Measurements from ENCODE around the gene TMEM212. TPM values are rescaled to one million over a fixed set of nuclear protein-coding genes. Genes with fewer than 3 reads are reported as not detected.

The TMEM212 gene
- total RNA-seq, 6 experiments from 2014 or later, result not detected

- WGBS (ENCODE audit: insufficient coverage, low coverage, low lambda C conversion rate, missing lambda C conversion rate), result 16% methylated on average over 3 of the region's 3 CpGs
- Histone ChIP-seq H3K4me1 (peaks cover 0 to 59% (median 25%) of the 10 kb centered on the region in 4 donors), H3K4me3 (no peak overlapping the region), H3K36me3 (no peaks in the 10 kb centered on the region), H3K27me3 (no peaks in the 10 kb centered on the region), H3K27ac (peak overlapping the region; percentile 33 to 80 (median 64)), H3K9me3 (no peaks in the 10 kb centered on the region)
- TF ChIP-seq CTCF (IDR thresholded peaks at IDR 0.05) (peak; percentile 28 to 41 (median 37)), POLR2A (IDR thresholded peaks at IDR 0.05) (no peak)
- peak; percentile 39 to 62 (median 56) for ATAC-seq
- intact Hi-C loops (cut with DNase I), result no loop called here
- no peak for DNase-seq
Measured at GRCh38 chr3:171833789-171834460, 9.2 kb upstream of the TMEM212 start.

- TF ChIP-seq CTCF (IDR thresholded peaks at IDR 0.05) (no peak), POLR2A (IDR thresholded peaks at IDR 0.05) (no peak)
- intact Hi-C loops (cut with DNase I), result no loop called here
Measured at GRCh38 chr3:171834461-171834801, 8.7 kb upstream of the TMEM212 start.

GRCh38 chr3:171835116-171835515 is 8.0 kb upstream of the TMEM212 start:
- Histone ChIP-seq H3K4me1 (peaks cover 0 to 59% (median 22%) of the 10 kb centered on the region in 4 donors), H3K4me3 (no peak overlapping the region), H3K27ac (peak overlapping the region; percentile 33 to 80 (median 64)), H3K27me3 (no peaks in the 10 kb centered on the region), H3K9me3 (no peaks in the 10 kb centered on the region), H3K36me3 (no peaks in the 10 kb centered on the region)
- DNase-seq, result no peak
- no peak for TF ChIP-seq CTCF (IDR thresholded peaks at IDR 0.05)
- intact Hi-C loops (cut with DNase I), result no loop called here
- ATAC-seq, result peak in 2 of 4 donors; percentile 8 to 11
- 54% methylated on average over 3 of the region's 5 CpGs for WGBS (ENCODE audit: insufficient coverage, low coverage, low lambda C conversion rate, missing lambda C conversion rate)

More at GRCh38 chr3:171834461-171834801, 8.7 kb upstream of the TMEM212 start:
- no peak overlapping the region for H3K4me3 ChIP-seq
- no peaks in the 10 kb centered on the region for H3K36me3 ChIP-seq
- H3K9me3 ChIP-seq, result no peaks in the 10 kb centered on the region
- WGBS (ENCODE audit: insufficient coverage, low coverage, low lambda C conversion rate, missing lambda C conversion rate), result 54% methylated on average over 5 of the region's 5 CpGs
- H3K27ac ChIP-seq, result peak overlapping the region; percentile 33 to 80 (median 64)
- H3K27me3 ChIP-seq, result no peaks in the 10 kb centered on the region
- DNase-seq (no peak), ATAC-seq (no peak)
- peaks cover 0 to 59% (median 25%) of the 10 kb centered on the region in 4 donors for H3K4me1 ChIP-seq

GRCh38 chr3:171835613-171836012 is 7.5 kb upstream of the TMEM212 start:
- no peak for DNase-seq
- Histone ChIP-seq H3K36me3 (no peaks in the 10 kb centered on the region), H3K27me3 (no peaks in the 10 kb centered on the region), H3K9me3 (no peaks in the 10 kb centered on the region), H3K27ac (peak overlapping the region; percentile 29 to 80 (median 33)), H3K4me1 (peaks cover 0 to 59% (median 18%) of the 10 kb centered on the region in 4 donors), H3K4me3 (no peak overlapping the region)
- WGBS (ENCODE audit: insufficient coverage, low coverage, low lambda C conversion rate, missing lambda C conversion rate), result 72% methylated on average over 2 of the region's 2 CpGs
- ATAC-seq, result no peak
- no peak for TF ChIP-seq CTCF (IDR thresholded peaks at IDR 0.05)
- no peak for TF ChIP-seq POLR2A (IDR thresholded peaks at IDR 0.05)
- intact Hi-C loops (cut with DNase I), result no loop called here

Measured in right lobe of liver (tissue), 6 donors.